K562 (cell line): ENCODE measurements around the gene CSNK1A1. TPM values are rescaled to one million over a fixed set of nuclear protein-coding genes. Genes with fewer than 3 reads are reported as not detected.

Experiments used
- ASH1L ChIP-seq: fragments of 450-650 bp; IDR thresholded peaks from 2 replicates; pipeline ENCODE4 v1.6.1; 2018; ENCODE audit warnings: borderline replicate concordance, mild to moderate bottlenecking, low read depth; ENCODE audit not compliant: partially characterized antibody
- BCLAF1 ChIP-seq, 2 experiments: fragments of 450-650 bp in 1 of 2; IDR thresholded peaks; 2 replicates each; pipeline ENCODE4 v1.6.1; 2011 to 2017; ENCODE audit warnings: low read depth in 2 of 2, antibody characterized with exemption in 1 of 2, borderline replicate concordance in 1 of 2, low read length in 1 of 2, mild to moderate bottlenecking in 1 of 2, mixed read lengths in 1 of 2; ENCODE audit not compliant: control insufficient read depth in 1 of 2
- CBFA2T3 ChIP-seq: fragments of 450-650 bp; IDR thresholded peaks from 2 replicates; pipeline ENCODE4 v1.6.1; 2017
- DIDO1 ChIP-seq: fragments of 450-650 bp; IDR thresholded peaks from 2 replicates; pipeline ENCODE4 v1.6.1; 2016; ENCODE audit warnings: low read depth, missing biosample characterization, missing genetic modification characterization
- FOXP1 ChIP-seq: sonication (generic); formaldehyde crosslinking; IDR thresholded peaks from 2 replicates; pipeline ENCODE4 v1.8.0; 2022; ENCODE audit warnings: mild to moderate bottlenecking, missing genetic modification reagents
- GABPB1 ChIP-seq: sonication (generic); formaldehyde crosslinking; IDR thresholded peaks from 2 replicates; pipeline ENCODE4 v1.8.0; 2022; ENCODE audit warnings: mild to moderate bottlenecking, missing genetic modification reagents
- IFI16 ChIP-seq: fragments of 250-450 bp; sonication (Bioruptor Pico); IDR thresholded peaks from 2 replicates; pipeline ENCODE4 v2.1.2; 2022; ENCODE audit warnings: mild to moderate bottlenecking, inconsistent platforms
- KLF1 ChIP-seq: fragments of 450-650 bp; IDR thresholded peaks from 2 replicates; pipeline ENCODE4 v1.6.1; 2016; ENCODE audit warnings: missing genetic modification characterization, missing compliant biosample characterization
- PHTF2 ChIP-seq: fragments of 250-450 bp; sonication (Bioruptor Pico); IDR thresholded peaks from 2 replicates; pipeline ENCODE4 v1.5.0; 2021; ENCODE audit warnings: mild to moderate bottlenecking
- POLR2AphosphoS2 ChIP-seq: IDR thresholded peaks from 2 replicates; pipeline ENCODE4 v1.6.1; 2012; ENCODE audit warnings: low read length, improper control_type of control experiment
- RBM25 ChIP-seq: fragments of 200-400 bp; formaldehyde crosslinking; IDR thresholded peaks from 2 replicates; pipeline ENCODE4 v1.6.1; 2018; ENCODE audit warnings: low read length, low read depth, moderate library complexity; ENCODE audit not compliant: severe bottlenecking
- TARDBP ChIP-seq: fragments of 450-650 bp; IDR thresholded peaks from 2 replicates; pipeline ENCODE4 v1.6.1; 2016
- TEAD1 ChIP-seq, 2 experiments: fragments of 450-650 bp in 1 of 2; sonication (generic) in 1 of 2; formaldehyde crosslinking; IDR thresholded peaks; 2 replicates each; pipeline versions ENCODE4 v1.4.0 to v1.8.0; 2020 to 2022; ENCODE audit warnings: mild to moderate bottlenecking in 2 of 2, missing genetic modification reagents in 1 of 2
- TOE1 ChIP-seq, 2 experiments: fragments of 450-650 bp in 1 of 2; sonication (generic) in 1 of 2; formaldehyde crosslinking in 1 of 2; IDR thresholded peaks; 2 replicates each; pipeline versions ENCODE4 v1.7.1 to v1.8.0; 2016 to 2022; ENCODE audit warnings: borderline replicate concordance in 2 of 2, mild to moderate bottlenecking in 2 of 2, antibody characterized with exemption in 1 of 2, inconsistent platforms in 1 of 2, low read depth in 1 of 2, missing genetic modification reagents in 1 of 2, moderate library complexity in 1 of 2
- ZBTB5 ChIP-seq: fragments of 450-650 bp; IDR thresholded peaks from 2 replicates; pipeline ENCODE4 v1.6.1; 2017; ENCODE audit warnings: antibody characterized with exemption
- ZBTB8A ChIP-seq: fragments of 450-650 bp; IDR thresholded peaks from 2 replicates; pipeline ENCODE4 v1.6.1; 2018; ENCODE audit warnings: mild to moderate bottlenecking, moderate library complexity; ENCODE audit not compliant: partially characterized antibody
- ZNF212 ChIP-seq: fragments of 450-650 bp; formaldehyde crosslinking; IDR thresholded peaks from 2 replicates; pipeline ENCODE4 v1.4.0; 2020; ENCODE audit warnings: mild to moderate bottlenecking
- ZNF511 ChIP-seq: sonication (generic); formaldehyde crosslinking; IDR thresholded peaks from 2 replicates; pipeline ENCODE4 v1.8.0; 2022; ENCODE audit warnings: mild to moderate bottlenecking, missing genetic modification reagents
- ZNF589 ChIP-seq: fragments of 200-800 bp; sonication (Bioruptor generic); IDR thresholded peaks from 2 replicates; pipeline ENCODE4 v1.6.1; 2016; ENCODE audit warnings: low read depth, missing genetic modification characterization, missing compliant biosample characterization
- polyA plus RNA-seq, 8 experiments: library from polyadenylated mRNA; depleted of rRNA in 4 of 8; stranded (reverse) in 5 of 8; unstranded in 3 of 8; fragments of >200 nt; fragmentation: Nextera tagmentation in 2 of 8; fragmentation: Illumina TruSeq in 1 of 8; extraction: Ambion mirVana in 2 of 8; extraction: Trizol in 1 of 8; gene quantifications; 2 replicates each; pipeline versions ENCODE4 v1.2.1 to v1.2.3, GENCODE V29; 2011 to 2014; ENCODE audit warnings: inconsistent platforms in 1 of 8, missing spikeins in 1 of 8
- total RNA-seq, 7 experiments: library from RNA; depleted of rRNA in 6 of 7; stranded (reverse); fragments of >200 nt in 6 of 7; fragmentation: Illumina TruSeq in 2 of 7; extraction: Trizol in 2 of 7; gene quantifications; 2 replicates each; pipeline versions ENCODE4 v1.2.1 to v1.2.3, GENCODE V29; 2011 to 2021; ENCODE audit warnings: low replicate concordance in 1 of 7

The CSNK1A1 gene
- total and polyA plus RNA-seq, 9 of the 15 experiments (the other 6 are each of a cell fraction or from before 2014, with no cell fraction given), result 49.1 to 196 (median 154) TPM

GRCh38 chr5:149550594-149551226, 529 bp downstream of the CSNK1A1 start (continued):
- TF ChIP-seq POLR2AphosphoS2, result no peak
- no peak for TF ChIP-seq TARDBP
- no peak for TF ChIP-seq ZNF589
- TF ChIP-seq IFI16 (CRISPR knock-in tag), result no peak
- no peak for TF ChIP-seq BCLAF1 (IDR thresholded peaks at IDR 0.05; ENCODE audit: borderline replicate concordance in 1 of 2, control insufficient read depth in 1 of 2, low read depth in 2 of 2, low read length in 1 of 2)
- TF ChIP-seq CBFA2T3, result no peak
- no peak; a peak in 1 of 4 replicates for TF ChIP-seq TEAD1 (CRISPR knock-in tag; IDR thresholded peaks at IDR 0.05)
- no peak for TF ChIP-seq ZBTB8A
- TF ChIP-seq KLF1 (tag), result no peak
- TF ChIP-seq ZNF511 (CRISPR knock-in tag), result peak; percentile 44; the same call in 1 of the 2 replicates
- TF ChIP-seq GABPB1, result no peak
- TF ChIP-seq PHTF2 (CRISPR knock-in tag), result no peak
- no peak for TF ChIP-seq TOE1 (IDR thresholded peaks at IDR 0.05; ENCODE audit: borderline replicate concordance)
- no peak for TF ChIP-seq TOE1 (CRISPR knock-in tag; IDR thresholded peaks at IDR 0.05; ENCODE audit: borderline replicate concordance, low read depth)
- TF ChIP-seq ZBTB5, result no peak
- TF ChIP-seq ASH1L, result no peak
- no peak for TF ChIP-seq DIDO1 (tag)
- no peak for TF ChIP-seq RBM25
- no peak for TF ChIP-seq FOXP1 (CRISPR knock-in tag)
- TF ChIP-seq ZNF212 (CRISPR knock-in tag), result no peak
